Fibroblast of lung (primary cell): ENCODE results near the gene APOB. TPM values are rescaled to one million over a fixed set of nuclear protein-coding genes. Genes with fewer than 3 reads are reported as not detected.

Source experiments
- DNase-seq, 2 donors: peaks; one replicate each; pipeline versions ENCODE4 v3.0.0 to v3.0.0-alpha.2; 2010; ENCODE audit warnings: low read depth in 2 of 2
- H2AFZ ChIP-seq: 2 replicates; pipeline ENCODE4 v1.5.1; 2012; ENCODE audit warnings: low read length, control low read depth, inconsistent platforms
- H3K27ac ChIP-seq: 2 replicates; pipeline ENCODE4 v1.5.1; 2011; ENCODE audit warnings: low read length, control low read depth; ENCODE audit not compliant: insufficient read depth
- H3K27me3 ChIP-seq: 2 replicates; pipeline ENCODE4 v1.5.1; 2011; ENCODE audit warnings: mild to moderate bottlenecking, low read length; ENCODE audit not compliant: control insufficient read depth, insufficient read depth
- H3K36me3 ChIP-seq: 2 replicates; pipeline ENCODE4 v1.5.1; 2011; ENCODE audit warnings: low read length; ENCODE audit not compliant: control insufficient read depth, insufficient read depth
- H3K4me1 ChIP-seq: 2 replicates; pipeline ENCODE4 v1.5.1; 2011; ENCODE audit warnings: low read length; ENCODE audit not compliant: control insufficient read depth, insufficient read depth; ENCODE audit errors: extremely low read depth
- H3K4me2 ChIP-seq: 2 replicates; pipeline ENCODE4 v1.5.1; 2011; ENCODE audit warnings: low read length, control low read depth; ENCODE audit not compliant: insufficient read depth; ENCODE audit errors: extremely low read depth
- H3K4me3 ChIP-seq, 4 experiments: fragments of 200-600 bp in 1 of 4; sonication (generic) in 1 of 4; replicated peaks in 1 of 4; 2 replicates each; pipeline ENCODE4 v1.5.1; 2011 to 2016; ENCODE audit warnings: low read length in 4 of 4, low read depth in 3 of 4, mild to moderate bottlenecking in 3 of 4, control low read depth in 2 of 4, inconsistent platforms in 1 of 4, mixed read lengths in 1 of 4; ENCODE audit not compliant: insufficient read depth in 1 of 4; ENCODE audit errors: control extremely low read depth in 1 of 4
- H3K79me2 ChIP-seq: 2 replicates; pipeline ENCODE4 v1.5.1; 2012; ENCODE audit warnings: mild to moderate bottlenecking, low read length, inconsistent platforms; ENCODE audit not compliant: control insufficient read depth, insufficient read depth
- H3K9ac ChIP-seq: 2 replicates; pipeline ENCODE4 v1.5.1; 2011; ENCODE audit warnings: mild to moderate bottlenecking, low read length, control low read depth; ENCODE audit not compliant: insufficient read depth
- H3K9me3 ChIP-seq: 2 replicates; pipeline ENCODE4 v1.5.1; 2012; ENCODE audit warnings: low read depth, low read length; ENCODE audit not compliant: control insufficient read depth, insufficient read depth
- H4K20me1 ChIP-seq: 2 replicates; pipeline ENCODE4 v1.5.1; 2011; ENCODE audit warnings: low read length; ENCODE audit not compliant: control insufficient read depth, insufficient read depth; ENCODE audit errors: extremely low read depth
- CTCF ChIP-seq, 2 donors: IDR thresholded peaks in 1 of 2; conservative IDR thresholded peaks in 1 of 2; 1 replicate in 1 of 2; 2 replicates in 1 of 2; pipeline ENCODE4 v1.5.1; 2011 to 2012; ENCODE audit warnings: low read length in 2 of 2, control low read depth in 1 of 2, inconsistent platforms in 1 of 2, low read depth in 1 of 2, mild to moderate bottlenecking in 1 of 2
- EZH2 ChIP-seq: IDR thresholded peaks from 2 replicates; pipeline ENCODE4 v1.5.1; 2012; ENCODE audit warnings: low read length, control low read depth, mild to moderate bottlenecking; ENCODE audit errors: missing control alignments
- polyA plus RNA-seq, 2 donors: library from polyadenylated mRNA; depleted of rRNA in 1 of 2; stranded (reverse) in 1 of 2; unstranded in 1 of 2; fragments of >200 nt; gene quantifications; 2 replicates each; pipeline ENCODE4 v1.2.1, GENCODE V29; 2011 to 2012; ENCODE audit warnings: missing spikeins in 1 of 2
- total RNA-seq: library from RNA; depleted of rRNA; stranded (reverse); fragments of >200 nt; gene quantifications from 2 replicates; pipeline ENCODE4 v1.2.1, GENCODE V29; 2014

APOB gene
- total and polyA plus RNA-seq, 2 donors (not counting 1 experiment from before 2014, with no cell fraction given): under 0.01 TPM; not detected in 1

GRCh38 chr2:20972792-20973565 is 70.9 kb downstream of the APOB start:
- no peaks in the 10 kb centered on the region for H3K79me2 ChIP-seq
- DNase-seq: no peak
- H3K4me2 ChIP-seq: no peak overlapping the region
- H3K4me1 ChIP-seq: no peaks in the 10 kb centered on the region
- H3K27ac ChIP-seq: no peak overlapping the region
- no peaks in the 10 kb centered on the region for H3K36me3 ChIP-seq
- no peaks in the 10 kb centered on the region for H3K27me3 ChIP-seq
- H4K20me1 ChIP-seq: no peaks in the 10 kb centered on the region
- no peaks in the 10 kb centered on the region for H3K9me3 ChIP-seq
- no peak overlapping the region for H2AFZ ChIP-seq
- no peak overlapping the region for H3K4me3 ChIP-seq
- no peak for TF ChIP-seq CTCF (conservative IDR thresholded peaks at IDR 0.05 in 1 of 2, IDR thresholded peaks at IDR 0.05 in 1 of 2; ENCODE audit: low read depth in 1 of 2, low read length in 2 of 2)
- no peak for TF ChIP-seq EZH2
- no peak overlapping the region for H3K9ac ChIP-seq

- Histone ChIP-seq H2AFZ (no peak overlapping the region), H3K79me2 (no peaks in the 10 kb centered on the region), H3K4me3 (no peak overlapping the region), H3K4me2 (no peak overlapping the region), H3K9ac (no peak overlapping the region), H3K36me3 (no peaks in the 10 kb centered on the region), H3K9me3 (no peaks in the 10 kb centered on the region), H3K4me1 (no peaks in the 10 kb centered on the region), H3K27ac (no peak overlapping the region), H4K20me1 (no peaks in the 10 kb centered on the region), H3K27me3 (no peaks in the 10 kb centered on the region)
- TF ChIP-seq CTCF (conservative IDR thresholded peaks at IDR 0.05 in 1 of 2, IDR thresholded peaks at IDR 0.05 in 1 of 2; ENCODE audit: low read depth in 1 of 2, low read length in 2 of 2) (no peak), EZH2 (no peak)
- DNase-seq: no peak
Measured at GRCh38 chr2:20972110-20972509, 71.8 kb downstream of the APOB start.

- Histone ChIP-seq H2AFZ (no peak overlapping the region), H3K4me2 (no peak overlapping the region), H3K4me3 (no peak overlapping the region), H3K27me3 (no peaks in the 10 kb centered on the region), H3K4me1 (no peaks in the 10 kb centered on the region), H3K9me3 (no peaks in the 10 kb centered on the region), H3K79me2 (no peaks in the 10 kb centered on the region), H3K36me3 (no peaks in the 10 kb centered on the region), H3K9ac (no peak overlapping the region), H4K20me1 (no peaks in the 10 kb centered on the region), H3K27ac (no peak overlapping the region)
- no peak for TF ChIP-seq EZH2
- no peak for TF ChIP-seq CTCF (conservative IDR thresholded peaks at IDR 0.05 in 1 of 2, IDR thresholded peaks at IDR 0.05 in 1 of 2; ENCODE audit: low read depth in 1 of 2, low read length in 2 of 2)
- DNase-seq: no peak
Measured at GRCh38 chr2:20970068-20970467, 73.8 kb downstream of the APOB start.
